GM12872 (cell line): Measurements from ENCODE around the gene ZNF619.
A peak's percentile ranks its signal among the peaks of the same experiment; 100 is the strongest.

ENCODE experiments used
- TF ChIP-seq, protein P1 (sequence below): IDR thresholded peaks from 3 replicates; pipeline ENCODE4 v1.5.1; 2011; ENCODE audit warnings: low read depth, mild to moderate bottlenecking, low read length, moderate library complexity; ENCODE audit not compliant: insufficient read depth

Gene ZNF619

DNA sequence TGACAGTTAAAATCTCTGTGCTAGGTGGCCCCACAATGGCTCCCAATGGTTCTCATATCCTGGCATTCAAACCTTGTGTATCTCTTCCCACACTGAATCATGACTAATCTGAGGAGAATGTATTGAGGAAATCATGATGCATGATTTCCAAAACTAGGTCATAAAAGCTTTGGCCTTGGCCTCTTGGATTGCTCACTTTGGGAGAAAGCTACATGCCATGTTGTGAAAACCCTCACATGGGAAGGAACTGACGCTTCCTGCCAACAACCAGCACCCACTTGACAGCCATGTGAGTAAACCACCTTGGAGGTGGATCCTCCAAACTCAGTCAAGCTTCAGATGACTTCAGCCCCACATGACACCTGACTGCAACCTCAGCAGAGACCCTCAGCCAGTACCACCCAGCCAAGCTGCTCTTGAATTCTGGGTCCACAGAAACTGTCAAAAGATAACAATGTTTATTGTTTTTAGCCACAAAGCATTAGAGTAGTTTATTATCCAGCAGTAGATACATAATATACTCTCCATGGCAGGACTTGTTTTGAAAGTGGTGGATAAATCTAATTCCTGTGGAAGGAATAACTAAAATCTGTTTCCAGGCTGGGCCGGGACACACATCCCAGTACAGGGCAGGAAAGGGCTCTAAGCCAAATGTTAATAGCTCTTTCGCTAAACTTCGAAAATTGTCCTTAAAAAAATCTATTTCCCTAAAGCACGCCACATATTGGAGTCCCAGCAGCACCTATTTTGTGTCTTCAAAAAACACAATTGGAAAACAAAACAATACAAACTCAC lies 27.9 kb downstream of the ZNF619 start:
- TF ChIP-seq, protein P1, sequence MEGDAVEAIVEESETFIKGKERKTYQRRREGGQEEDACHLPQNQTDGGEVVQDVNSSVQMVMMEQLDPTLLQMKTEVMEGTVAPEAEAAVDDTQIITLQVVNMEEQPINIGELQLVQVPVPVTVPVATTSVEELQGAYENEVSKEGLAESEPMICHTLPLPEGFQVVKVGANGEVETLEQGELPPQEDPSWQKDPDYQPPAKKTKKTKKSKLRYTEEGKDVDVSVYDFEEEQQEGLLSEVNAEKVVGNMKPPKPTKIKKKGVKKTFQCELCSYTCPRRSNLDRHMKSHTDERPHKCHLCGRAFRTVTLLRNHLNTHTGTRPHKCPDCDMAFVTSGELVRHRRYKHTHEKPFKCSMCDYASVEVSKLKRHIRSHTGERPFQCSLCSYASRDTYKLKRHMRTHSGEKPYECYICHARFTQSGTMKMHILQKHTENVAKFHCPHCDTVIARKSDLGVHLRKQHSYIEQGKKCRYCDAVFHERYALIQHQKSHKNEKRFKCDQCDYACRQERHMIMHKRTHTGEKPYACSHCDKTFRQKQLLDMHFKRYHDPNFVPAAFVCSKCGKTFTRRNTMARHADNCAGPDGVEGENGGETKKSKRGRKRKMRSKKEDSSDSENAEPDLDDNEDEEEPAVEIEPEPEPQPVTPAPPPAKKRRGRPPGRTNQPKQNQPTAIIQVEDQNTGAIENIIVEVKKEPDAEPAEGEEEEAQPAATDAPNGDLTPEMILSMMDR, result no peak

- TF ChIP-seq, protein P1, result peak; percentile 62; the same call in 2 of the 3 replicates
Measured at GRCh38 chr3:40505599-40506462, 28.9 kb downstream of the ZNF619 start, which contains the start of gene ZNF620. Gene ZNF620, plus strand, starts transcription at chr3:40506039. Its CDS starts 314 bp downstream, at chr3:40506353.

- TF ChIP-seq, protein P1, result no peak
Measured at GRCh38 chr3:40511031-40511718, 34.3 kb downstream of the ZNF619 start.

GRCh38 chr3:40516201-40516600 lies 39.3 kb downstream of the ZNF619 start:
- TF ChIP-seq, protein P1, result no peak

DNA sequence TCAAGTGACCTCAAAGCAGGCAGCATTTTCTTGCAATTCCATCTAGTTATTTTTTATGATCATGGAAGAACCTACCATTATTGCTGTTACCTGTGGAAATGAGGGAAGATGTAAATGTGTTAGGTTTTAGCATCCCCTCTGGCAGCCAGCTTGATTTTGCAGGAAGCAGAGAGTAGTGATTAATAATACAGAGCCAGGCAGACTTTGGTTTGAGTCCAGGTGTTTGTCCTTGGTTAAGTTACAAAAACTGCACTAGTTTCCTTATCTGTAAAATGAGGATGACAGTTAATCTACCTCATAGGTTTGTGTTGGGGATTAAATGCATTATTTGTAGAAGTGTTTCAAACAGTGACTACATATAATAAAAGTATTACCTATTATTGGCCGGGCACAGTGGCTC lies 41.1 kb downstream of the ZNF619 start:
- TF ChIP-seq, protein P1, result no peak

DNA sequence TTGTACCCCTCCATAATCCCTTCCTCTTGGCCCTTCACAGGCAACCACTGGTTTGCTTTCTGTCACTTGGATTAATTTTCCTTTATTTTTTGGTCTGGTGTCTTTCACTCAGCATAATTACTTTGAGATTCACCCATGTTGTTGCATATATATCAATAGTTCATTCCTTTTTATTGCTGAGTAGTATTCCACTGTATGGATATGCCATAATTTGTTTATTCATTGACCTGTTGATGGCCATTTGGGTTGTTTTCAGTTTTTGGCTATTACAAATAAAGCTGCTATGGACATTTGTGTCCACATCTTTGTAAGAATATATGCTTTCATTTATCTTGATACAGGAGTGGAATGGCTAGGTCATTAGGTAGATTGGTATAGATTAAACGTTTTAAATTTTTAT lies 41.9 kb downstream of the ZNF619 start:
- TF ChIP-seq, protein P1, result no peak

DNA sequence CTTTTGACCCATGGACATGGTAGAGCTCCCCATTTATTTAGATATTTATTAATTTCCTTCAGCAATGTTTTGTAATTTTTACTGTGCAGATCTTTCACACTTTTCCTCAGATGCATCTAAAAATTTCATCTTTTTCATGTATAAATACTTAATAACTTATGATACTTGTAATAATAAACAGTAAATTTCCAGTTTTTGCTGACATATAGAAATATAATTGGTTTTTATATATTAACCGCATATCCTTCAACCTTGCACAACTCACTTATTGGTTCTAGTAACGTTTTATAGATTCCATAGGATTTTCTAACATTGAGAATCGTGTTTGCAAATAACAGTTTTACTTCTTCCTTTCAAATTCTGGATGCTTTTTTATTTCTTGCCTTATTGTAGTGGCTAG lies 44.3 kb downstream of the ZNF619 start:
- TF ChIP-seq, protein P1, result no peak
